HUDEP-2 (cell line): ENCODE data around the gene FNBP1.

Experiments used
- DNase-seq, 76 experiments: peaks; one replicate each; lab custom pipeline; 2025; ENCODE audit not compliant: unreplicated experiment in 76 of 76; lab: John Stamatoyannopoulos, UW

FNBP1 gene

GRCh38 chr9:129932303-129933151, 110.5 kb downstream of the FNBP1 start:
- no peak for DNase-seq

GRCh38 chr9:129930743-129931142, 112.2 kb downstream of the FNBP1 start:
- DNase-seq, result peak in 3 of 76 experiments; percentile 0 to 9 (median 2)

- DNase-seq, result peak in 2 of 76 experiments; percentile 5 to 21
Measured at GRCh38 chr9:129929496-129930125, 113.4 kb downstream of the FNBP1 start.

GRCh38 chr9:129923589-129923988, 119.4 kb downstream of the FNBP1 start:
- no peak for DNase-seq

- DNase-seq, result no peak
Measured at GRCh38 chr9:129921905-129922304, 121.1 kb downstream of the FNBP1 start.

GRCh38 chr9:129919841-129920240, 123.1 kb downstream of the FNBP1 start:
- DNase-seq, result no peak

- DNase-seq, result no peak
Measured at GRCh38 chr9:129919277-129919676, 123.7 kb downstream of the FNBP1 start.

- DNase-seq, result no peak
Measured at GRCh38 chr9:129918296-129918950, 124.6 kb downstream of the FNBP1 start.

GRCh38 chr9:129916707-129917106, 126.3 kb downstream of the FNBP1 start:
- DNase-seq, result no peak

GRCh38 chr9:129914051-129914450, 128.9 kb downstream of the FNBP1 start:
- no peak for DNase-seq

GRCh38 chr9:129910628-129911567, 132.1 kb downstream of the FNBP1 start:
- peak in 60 of 76 experiments; percentile 8 to 86 (median 45) for DNase-seq

GRCh38 chr9:129909851-129910250, 133.1 kb downstream of the FNBP1 start:
- DNase-seq, result no peak

GRCh38 chr9:129908906-129909305, 134.1 kb downstream of the FNBP1 start:
- DNase-seq, result no peak

- no peak for DNase-seq
Measured at GRCh38 chr9:129907201-129907600, 135.8 kb downstream of the FNBP1 start.

- no peak for DNase-seq
Measured at GRCh38 chr9:129906298-129906697, 136.7 kb downstream of the FNBP1 start.

- DNase-seq, result no peak
Measured at GRCh38 chr9:129904734-129905133, 138.3 kb downstream of the FNBP1 start.

- DNase-seq, result no peak
Measured at GRCh38 chr9:129902740-129903134, 140.3 kb downstream of the FNBP1 start.

GRCh38 chr9:129901993-129902739, 140.8 kb downstream of the FNBP1 start:
- DNase-seq, result no peak

GRCh38 chr9:129900263-129901027, 142.5 kb downstream of the FNBP1 start:
- DNase-seq, result no peak
